H9 (cell line): ENCODE measurements around the gene SNURF. TPM values are rescaled to one million over a fixed set of nuclear protein-coding genes. Genes with fewer than 3 reads are reported as not detected.
"Not testable (repeated sequence)": the region's sequence is repeated elsewhere in the genome, so short reads cannot be mapped to it uniquely, and the experiment has no call there.

ENCODE experiments used
- DNase-seq: peaks from one replicate; pipeline ENCODE4 v3.0.0-alpha.2; 2017
- H2AFZ ChIP-seq: one replicate; pipeline ENCODE4 v1.6.1; 2013; ENCODE audit warnings: mild to moderate bottlenecking, low read length, control low read depth, moderate library complexity
- H2AK5ac ChIP-seq: 2 replicates; pipeline ENCODE4 v1.6.1; 2013; ENCODE audit warnings: low read length, control low read depth, mixed read lengths; ENCODE audit not compliant: insufficient read length
- H2BK120ac ChIP-seq: one replicate; pipeline ENCODE4 v1.6.1; 2013; ENCODE audit warnings: low read depth, mild to moderate bottlenecking, low read length, control low read depth, inconsistent platforms; ENCODE audit not compliant: poor library complexity, severe bottlenecking
- H2BK12ac ChIP-seq: 2 replicates; pipeline ENCODE4 v1.6.1; 2013; ENCODE audit warnings: low read length, control low read depth, mixed read lengths, low read depth; ENCODE audit not compliant: insufficient read length
- H2BK15ac ChIP-seq: 2 replicates; pipeline ENCODE4 v1.6.1; 2013; ENCODE audit warnings: low read depth, low read length, control low read depth
- H2BK20ac ChIP-seq: one replicate; pipeline ENCODE4 v1.6.1; 2013; ENCODE audit warnings: low read depth, mild to moderate bottlenecking, low read length, control low read depth, inconsistent platforms; ENCODE audit not compliant: poor library complexity, severe bottlenecking
- H2BK5ac ChIP-seq: 2 replicates; pipeline ENCODE4 v1.6.1; 2013; ENCODE audit warnings: low read length, control low read depth, mixed read lengths; ENCODE audit not compliant: insufficient read length
- H3K14ac ChIP-seq: 2 replicates; pipeline ENCODE4 v1.6.1; 2013; ENCODE audit warnings: low read length, control low read depth; ENCODE audit not compliant: insufficient read depth
- H3K18ac ChIP-seq: 2 replicates; pipeline ENCODE4 v1.6.1; 2013; ENCODE audit warnings: low read depth, mild to moderate bottlenecking, mixed read lengths, low read length, control low read depth; ENCODE audit not compliant: insufficient read length
- H3K23ac ChIP-seq: 2 replicates; pipeline ENCODE4 v1.6.1; 2013; ENCODE audit warnings: low read length, control low read depth, mixed read lengths, low read depth; ENCODE audit not compliant: insufficient read length
- H3K23me2 ChIP-seq: 2 replicates; pipeline ENCODE4 v1.6.1; 2013; ENCODE audit warnings: low read depth, mild to moderate bottlenecking, mixed read lengths, low read length, control low read depth; ENCODE audit not compliant: insufficient read length, poor library complexity, severe bottlenecking
- H3K27ac ChIP-seq: 2 replicates; pipeline ENCODE4 v1.5.1; 2013; ENCODE audit warnings: low read length, control low read depth, mixed read lengths, low read depth; ENCODE audit not compliant: insufficient read length
- H3K27me3 ChIP-seq: 2 replicates; pipeline ENCODE4 v1.6.1; 2013; ENCODE audit warnings: low read length, control low read depth, inconsistent platforms; ENCODE audit not compliant: insufficient read depth
- H3K4ac ChIP-seq: 2 replicates; pipeline ENCODE4 v1.6.1; 2013; ENCODE audit warnings: low read depth, mild to moderate bottlenecking, control low read depth, inconsistent platforms, low read length, moderate library complexity
- H3K4me1 ChIP-seq: 2 replicates; pipeline ENCODE4 v1.6.1; 2013; ENCODE audit warnings: low read length, control low read depth, inconsistent platforms; ENCODE audit not compliant: insufficient read depth
- H3K4me2 ChIP-seq: 2 replicates; pipeline ENCODE4 v1.6.1; 2013; ENCODE audit warnings: low read length, control low read depth, mixed read lengths; ENCODE audit not compliant: insufficient read length, insufficient read depth
- H3K56ac ChIP-seq: 2 replicates; pipeline ENCODE4 v1.6.1; 2013; ENCODE audit warnings: low read depth, mild to moderate bottlenecking, mixed read lengths, low read length, control low read depth; ENCODE audit not compliant: insufficient read length
- H3K79me1 ChIP-seq: 2 replicates; pipeline ENCODE4 v1.6.1; 2013; ENCODE audit warnings: low read depth, mild to moderate bottlenecking, moderate library complexity, low read length, control low read depth, inconsistent platforms; ENCODE audit not compliant: insufficient read depth, poor library complexity, severe bottlenecking
- H3K79me2 ChIP-seq: 2 replicates; pipeline ENCODE4 v1.6.1; 2013; ENCODE audit warnings: low read length, control low read depth, inconsistent platforms; ENCODE audit not compliant: insufficient read depth
- H3K9ac ChIP-seq: 2 replicates; pipeline ENCODE4 v1.6.1; 2013; ENCODE audit warnings: low read length, control low read depth, mixed read lengths; ENCODE audit not compliant: insufficient read length; ENCODE audit errors: extremely low read depth
- H3K9me3 ChIP-seq: one replicate; pipeline ENCODE4 v1.6.1; 2013; ENCODE audit warnings: low read depth, low read length, inconsistent platforms; ENCODE audit not compliant: control insufficient read depth
- H3T11ph ChIP-seq: one replicate; pipeline ENCODE4 v1.6.1; 2013; ENCODE audit warnings: mild to moderate bottlenecking, low read length, control low read depth, inconsistent platforms
- H4K20me1 ChIP-seq: one replicate; pipeline ENCODE4 v1.6.1; 2013; ENCODE audit not compliant: control insufficient read depth, insufficient read length, insufficient read depth
- H4K5ac ChIP-seq: 2 replicates; pipeline ENCODE4 v1.6.1; 2013; ENCODE audit warnings: low read depth, mild to moderate bottlenecking, mixed read lengths, low read length, control low read depth; ENCODE audit not compliant: insufficient read length
- H4K8ac ChIP-seq: replicated peaks from 2 replicates; pipeline ENCODE4 v1.6.1; 2013; ENCODE audit warnings: low read length, control low read depth, mixed read lengths, low read depth; ENCODE audit not compliant: insufficient read length
- H4K91ac ChIP-seq: 2 replicates; pipeline ENCODE4 v1.6.1; 2013; ENCODE audit warnings: low read depth, mild to moderate bottlenecking, moderate library complexity, mixed read lengths, low read length, control low read depth; ENCODE audit not compliant: insufficient read length
- H3K27ac Mint-ChIP-seq, 3 experiments: 2 replicates in 2 of 3; 3 replicates in 1 of 3; pipeline ENCODE4 v1.8.0; 2020 to 2021; ENCODE audit warnings: mixed read lengths in 3 of 3, mild to moderate bottlenecking in 1 of 3, moderate library complexity in 1 of 3
- H3K27me3 Mint-ChIP-seq: 2 replicates; pipeline ENCODE4 v1.8.0; 2021; ENCODE audit warnings: low read depth, mild to moderate bottlenecking, moderate library complexity, mixed read lengths
- H3K36me3 Mint-ChIP-seq, 3 experiments: 2 replicates in 2 of 3; 3 replicates in 1 of 3; pipeline ENCODE4 v1.8.0; 2020 to 2021; ENCODE audit warnings: low read depth in 3 of 3, mixed read lengths in 3 of 3; ENCODE audit not compliant: insufficient read depth in 1 of 3
- H3K4me1 Mint-ChIP-seq, 2 experiments: 2 replicates each; pipeline ENCODE4 v1.8.0; 2020; ENCODE audit warnings: mixed read lengths in 2 of 2
- H3K4me3 Mint-ChIP-seq, 2 experiments: 2 replicates in 1 of 2; 3 replicates in 1 of 2; pipeline ENCODE4 v1.8.0; 2020 to 2021; ENCODE audit warnings: mild to moderate bottlenecking in 2 of 2, mixed read lengths in 2 of 2, moderate library complexity in 1 of 2
- H3K9me3 Mint-ChIP-seq, 2 experiments: 2 replicates in 1 of 2; 3 replicates in 1 of 2; pipeline ENCODE4 v1.8.0; 2020; ENCODE audit warnings: mild to moderate bottlenecking in 2 of 2, mixed read lengths in 2 of 2, moderate library complexity in 1 of 2
- CTCF ChIP-seq: fragments of 200-600 bp; sonication (generic); conservative IDR thresholded peaks from 3 replicates; pipeline ENCODE4 v1.8.0; 2021; ENCODE audit warnings: antibody characterized with exemption, mild to moderate bottlenecking
- WGBS: extraction: QIAGEN DNeasy Blood & Tissue Kit; methylation state at CpG from one replicate; pipeline ENCODE4 v1.1.7; 2013; ENCODE audit warnings: missing lambda C conversion rate, low lambda C conversion rate, mixed read lengths; ENCODE audit not compliant: insufficient read length; ENCODE audit errors: extremely low coverage; 5-methylcytosine and 5-hydroxymethylcytosine counted together
- total RNA-seq: library from RNA; stranded (reverse); gene quantifications from 2 replicates; pipeline ENCODE4 v1.2.1, GENCODE V29; 2021

SNURF gene
- total RNA-seq, 1 experiment from 2014 or later = 134 TPM

- Histone ChIP-seq H4K5ac (no peak overlapping the region), H2AK5ac (no peak overlapping the region), H3K23me2 (no peaks in the 10 kb centered on the region), H3K4ac (no peak overlapping the region), H4K20me1 (no peaks in the 10 kb centered on the region), H3K14ac (no peak overlapping the region), H3K9ac (no peak overlapping the region), H3K79me1 (no peaks in the 10 kb centered on the region), H3K18ac (no peak overlapping the region), H2BK15ac (no peak overlapping the region), H4K8ac (no peak overlapping the region), H3K79me2 (no peaks in the 10 kb centered on the region), H2BK5ac (no peak overlapping the region), H3K4me1 (no peaks in the 10 kb centered on the region), H3K56ac (no peak overlapping the region), H3T11ph (no peak overlapping the region), H3K4me2 (no peak overlapping the region), H3K27me3 (no peaks in the 10 kb centered on the region), H3K27ac (no peak overlapping the region), H2BK12ac (no peak overlapping the region), H2BK120ac (no peak overlapping the region), H4K91ac (no peak overlapping the region), H2BK20ac (no peak overlapping the region), H2AFZ (no peak overlapping the region), H3K23ac (no peak overlapping the region), H3K9me3 (peaks cover 22% of the 10 kb centered on the region)
- TF ChIP-seq CTCF = no peak
- Mint-ChIP-seq H3K27ac (peak overlapping the region in 1 of 3 experiments; percentile 61; a peak in 1 of 7 replicates), H3K4me1 (peaks cover 4 to 8% of the 10 kb centered on the region in 2 experiments; a peak in 3 of 4 replicates), H3K9me3 (peaks cover 56 to 76% of the 10 kb centered on the region in 2 experiments), H3K27me3 (no peaks in the 10 kb centered on the region), H3K4me3 (no peak overlapping the region), H3K36me3 (peaks cover 6 to 24% (median 22%) of the 10 kb centered on the region in 3 experiments)
- WGBS = no CpG with 5 or more reads among the region's 7 CpGs
- DNase-seq = no peak
These were observed 21.1 kb upstream of the SNURF start for GRCh38 chr15:24933716-24934115.

- H2BK12ac ChIP-seq, H4K20me1 ChIP-seq, H3K4ac ChIP-seq, H3K27me3 Mint-ChIP-seq, H4K8ac ChIP-seq, H3K56ac ChIP-seq, H3K9ac ChIP-seq, H4K91ac ChIP-seq, H3K4me3 Mint-ChIP-seq, H2BK15ac ChIP-seq, H3K4me1 Mint-ChIP-seq, H2AFZ ChIP-seq, H3K27ac ChIP-seq, H2AK5ac ChIP-seq, H2BK5ac ChIP-seq, H3K79me2 ChIP-seq, H3K4me1 ChIP-seq, H3K79me1 ChIP-seq, H2BK120ac ChIP-seq, H2BK20ac ChIP-seq, H3K27ac Mint-ChIP-seq, H3K23ac ChIP-seq, H3K4me2 ChIP-seq, H3K27me3 ChIP-seq, H3K23me2 ChIP-seq, H3T11ph ChIP-seq, H3K18ac ChIP-seq, H3K14ac ChIP-seq, H4K5ac ChIP-seq, DNase-seq: not testable (repeated sequence)
- Mint-ChIP-seq H3K36me3 (peaks cover 4 to 31% (median 14%) of the 10 kb centered on the region in 3 experiments), H3K9me3 (peaks cover 67 to 70% of the 10 kb centered on the region in 2 experiments)
- no CpG with 5 or more reads among the region's 3 CpGs for WGBS
- H3K9me3 ChIP-seq = peaks cover 12% of the 10 kb centered on the region
These were observed 16.6 kb upstream of the SNURF start for GRCh38 chr15:24938224-24938623.
